ENCODE data around the gene MIDN.

The MIDN gene

DNA sequence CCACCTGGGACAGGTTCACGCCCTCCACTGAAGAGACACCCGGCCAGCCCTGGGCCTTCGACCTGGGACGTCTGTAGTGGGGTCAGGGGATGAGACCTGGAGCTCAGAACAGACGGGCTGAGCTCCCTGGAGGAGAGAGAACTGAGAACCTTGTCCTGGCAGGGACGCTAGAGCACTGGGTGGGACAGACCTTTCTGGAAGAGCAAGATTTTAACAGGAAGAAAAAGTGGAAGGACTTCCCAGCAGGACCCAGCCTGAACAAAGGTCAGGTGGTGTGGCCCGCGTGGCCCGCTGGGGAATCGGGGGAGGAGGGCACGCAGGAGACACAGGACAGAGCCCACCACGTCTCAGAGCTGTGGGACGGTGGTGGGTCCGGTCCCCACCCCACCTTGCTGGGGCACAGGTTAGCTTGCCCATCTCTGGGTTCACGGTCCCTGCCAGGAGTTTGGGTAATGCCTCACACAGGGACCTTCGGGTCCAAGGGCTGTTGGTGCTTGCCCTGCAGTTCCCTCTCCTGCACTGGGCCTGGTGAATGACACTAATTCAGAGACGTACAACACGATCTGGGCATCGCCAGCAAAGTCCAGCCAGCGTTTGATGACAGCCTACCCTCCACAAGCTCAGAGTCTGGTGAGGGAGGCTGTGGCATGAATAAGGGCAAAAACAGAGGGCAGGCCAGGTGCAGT is 36.1 kb downstream of the MIDN start:
- DNase-seq = no peak

DNA sequence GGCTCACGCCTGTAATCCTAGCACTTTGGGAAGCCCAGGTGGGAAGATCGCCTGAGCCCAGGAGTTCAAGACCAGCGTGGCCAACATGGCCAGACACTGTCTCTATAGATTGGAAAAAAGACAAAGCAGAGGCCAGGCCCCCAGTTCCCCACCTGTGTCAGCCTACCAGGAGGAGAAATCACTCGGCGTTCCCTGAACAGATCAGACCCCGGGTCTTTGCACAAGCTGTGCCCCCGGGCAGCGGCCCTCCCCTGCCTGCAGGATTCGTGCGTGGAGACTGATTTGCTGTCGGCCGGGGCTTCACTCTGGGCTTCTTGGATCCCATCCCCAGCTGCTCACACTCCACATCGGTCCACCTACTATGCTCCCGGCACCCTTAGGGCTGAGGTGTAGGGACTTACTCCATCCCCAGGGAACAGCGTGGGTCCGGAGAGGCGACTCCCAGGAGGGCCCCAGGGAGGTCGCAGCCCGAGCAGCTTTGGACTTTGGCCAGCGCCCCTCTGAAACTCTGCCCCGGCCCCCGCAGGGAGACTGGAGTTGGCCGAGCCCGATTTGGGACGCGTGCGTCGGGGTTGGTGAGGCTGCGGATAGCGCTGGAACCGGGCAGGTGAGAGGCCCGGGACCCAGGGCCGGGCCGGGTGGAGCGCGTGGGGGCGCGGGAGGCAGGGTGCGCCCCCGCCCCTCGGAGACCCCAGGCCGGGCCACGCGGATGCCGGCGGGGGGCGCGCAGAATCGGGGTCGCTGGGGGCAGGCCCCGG is 36.8 kb downstream of the MIDN start:
- DNase-seq = no peak

- no peak for DNase-seq
Measured at GRCh38 chr19:1285737-1286360, 37.5 kb downstream of the MIDN start, which contains the start of gene EFNA2. EFNA2 (plus strand) TSS chr19:1285873; CDS start chr19:1286169, 296 bp downstream.

- no peak for DNase-seq
Measured at GRCh38 chr19:1286487-1287353, 38.3 kb downstream of the MIDN start.

DNA sequence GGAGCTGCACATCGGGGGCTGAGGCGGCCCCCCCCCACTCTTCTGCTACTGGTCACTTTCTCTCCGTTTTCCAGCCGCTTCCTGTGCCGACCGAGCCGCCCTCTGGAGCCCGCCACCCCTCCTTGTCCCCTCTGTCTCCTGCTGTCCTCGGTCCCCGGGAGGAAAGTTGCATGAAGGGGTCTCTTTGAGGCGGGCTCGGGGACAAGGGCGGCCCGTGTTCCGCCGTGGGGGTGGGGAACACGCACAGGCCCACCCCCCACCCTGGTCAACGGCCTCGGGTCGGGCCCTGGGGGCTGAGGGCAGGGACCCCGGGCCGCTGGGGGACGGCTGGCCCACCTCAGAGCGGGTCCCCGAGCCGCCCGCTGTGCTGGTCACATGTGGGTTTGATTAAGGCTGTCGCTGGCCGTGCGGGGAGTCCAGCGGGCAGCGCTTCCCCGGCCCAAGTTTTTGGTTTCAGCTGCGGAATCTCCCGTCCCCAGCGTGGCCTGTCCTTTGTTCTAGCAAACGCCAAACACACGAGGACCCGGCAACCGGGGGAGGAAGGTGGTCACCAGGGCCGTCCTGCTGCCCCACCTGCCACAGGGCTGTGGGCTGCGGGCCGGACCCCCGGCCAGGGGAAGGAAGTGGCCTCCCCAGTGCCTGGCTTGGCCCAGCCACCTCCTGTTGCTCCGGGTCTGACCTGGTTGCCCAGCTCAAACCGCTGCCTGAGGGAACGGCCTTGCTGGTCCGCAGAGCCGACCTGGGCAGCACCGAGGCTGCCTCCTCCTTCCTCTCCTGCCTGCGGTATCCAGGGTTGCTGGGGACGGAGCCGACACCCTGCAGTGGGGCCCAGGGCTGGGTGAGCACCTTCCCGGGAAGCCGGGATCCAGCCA is 39.2 kb downstream of the MIDN start:
- no peak for DNase-seq

- DNase-seq = no peak
Measured at GRCh38 chr19:1288226-1288612, 39.8 kb downstream of the MIDN start.

DNA sequence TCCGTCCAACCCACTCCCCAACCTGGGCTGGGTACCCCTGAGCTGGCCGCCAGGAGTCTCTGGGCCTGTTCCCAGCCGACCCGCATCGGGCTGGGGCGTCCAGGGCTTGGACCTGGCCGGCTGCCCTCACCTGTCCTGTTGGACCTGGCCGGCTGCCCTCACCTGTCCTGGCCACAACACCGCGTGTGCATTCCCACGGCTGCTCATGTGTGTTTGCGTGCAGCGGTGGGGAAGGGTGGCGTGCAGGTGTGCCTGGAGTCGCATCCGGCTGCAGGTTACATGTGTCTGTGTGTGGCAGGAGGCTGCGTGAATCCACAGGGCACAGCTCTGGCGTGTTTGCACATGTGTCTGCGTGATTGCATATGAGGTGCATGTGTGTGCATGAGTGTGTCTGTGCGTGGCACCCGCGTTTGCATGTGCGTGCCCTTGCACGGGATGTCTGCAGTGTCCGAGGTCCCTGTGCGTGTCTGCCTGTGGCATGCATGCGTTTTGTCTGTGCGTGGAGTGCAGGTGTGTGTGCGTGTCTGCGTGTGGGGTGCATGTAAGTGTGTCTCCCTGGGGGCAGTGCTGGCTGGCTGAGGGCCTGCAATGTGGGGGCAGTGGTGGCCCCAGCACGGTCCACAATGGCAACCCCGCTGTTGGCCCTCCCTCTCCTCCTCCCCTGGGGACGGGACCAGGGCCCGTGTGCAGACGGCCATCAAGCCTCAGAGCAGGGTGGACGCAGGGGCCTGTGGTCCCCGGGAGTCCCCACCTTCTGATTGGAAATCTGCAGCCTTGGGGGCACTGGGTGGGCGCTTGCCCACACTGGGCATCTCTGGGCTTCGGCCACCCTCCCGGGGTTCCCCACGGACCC is 40.7 kb downstream of the MIDN start:
- DNase-seq = no peak

DNA sequence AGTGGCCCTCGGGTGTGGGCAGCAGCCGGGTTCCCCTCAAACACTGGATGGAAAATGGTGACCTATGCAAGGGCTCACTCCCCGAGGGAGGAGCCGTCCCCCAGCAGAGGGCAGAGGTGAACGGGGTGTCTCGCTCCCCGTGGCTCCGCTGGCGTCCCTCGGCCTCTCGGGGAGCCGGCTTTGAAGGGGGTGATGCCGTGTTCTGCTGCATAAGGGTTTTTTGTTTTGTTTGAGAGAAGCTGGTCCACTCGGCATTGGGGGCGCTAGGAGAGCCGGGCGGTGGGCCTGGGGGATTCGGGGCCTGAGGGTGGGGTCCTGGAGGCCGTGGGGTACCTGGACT is 41.3 kb downstream of the MIDN start:
- no peak for DNase-seq

- no peak for DNase-seq
Measured at GRCh38 chr19:1290196-1290702, 41.9 kb downstream of the MIDN start.

- no peak for DNase-seq
Measured at GRCh38 chr19:1290703-1291651, 42.6 kb downstream of the MIDN start.

GRCh38 chr19:1291761-1292418 is 43.5 kb downstream of the MIDN start:
- DNase-seq = no peak

- no peak for DNase-seq
Measured at GRCh38 chr19:1292419-1293151, 44.2 kb downstream of the MIDN start.

DNA sequence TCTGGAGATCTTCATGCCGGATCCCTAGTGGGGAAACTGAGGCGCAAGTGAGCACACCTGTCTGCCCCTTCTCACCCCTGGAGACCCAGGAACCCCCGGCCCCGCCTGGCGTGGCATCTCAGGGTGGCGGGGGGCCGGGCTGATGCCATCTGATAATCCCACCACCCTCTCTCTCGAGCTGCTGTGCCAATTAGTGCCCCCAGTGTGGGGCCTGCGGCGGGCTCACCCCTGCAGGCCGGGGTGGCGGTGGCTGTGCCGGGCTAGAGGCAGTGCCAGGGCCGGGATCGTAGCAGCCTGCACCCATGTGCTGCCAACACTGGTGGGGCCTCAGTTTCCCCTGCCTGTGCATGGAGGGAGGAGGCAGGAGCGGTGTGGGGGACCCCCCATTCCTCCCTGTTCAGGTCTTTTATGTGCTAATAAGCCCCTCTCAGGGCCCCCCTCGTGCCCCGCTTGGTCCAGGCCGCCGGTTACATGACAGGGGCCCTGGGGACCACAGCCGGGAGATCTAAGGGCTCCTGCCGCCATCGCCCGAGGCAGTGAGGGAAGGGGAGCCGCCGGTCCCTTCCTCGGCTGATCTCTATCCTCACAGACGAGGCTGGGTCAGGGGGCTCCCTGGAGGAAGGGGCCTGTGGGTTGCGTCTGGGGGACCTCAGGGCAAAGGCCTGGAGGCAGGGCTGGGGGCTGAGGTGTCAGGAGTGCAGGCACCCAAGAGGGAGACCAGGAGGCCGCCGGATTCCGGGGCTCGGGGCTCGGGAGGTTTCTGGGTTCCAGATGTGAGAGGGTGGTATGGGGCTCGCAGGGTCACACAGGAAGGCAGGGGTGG is 45.6 kb downstream of the MIDN start:
- DNase-seq = no peak

- no peak for DNase-seq
Measured at GRCh38 chr19:1294688-1295087, 46.3 kb downstream of the MIDN start.

DNA sequence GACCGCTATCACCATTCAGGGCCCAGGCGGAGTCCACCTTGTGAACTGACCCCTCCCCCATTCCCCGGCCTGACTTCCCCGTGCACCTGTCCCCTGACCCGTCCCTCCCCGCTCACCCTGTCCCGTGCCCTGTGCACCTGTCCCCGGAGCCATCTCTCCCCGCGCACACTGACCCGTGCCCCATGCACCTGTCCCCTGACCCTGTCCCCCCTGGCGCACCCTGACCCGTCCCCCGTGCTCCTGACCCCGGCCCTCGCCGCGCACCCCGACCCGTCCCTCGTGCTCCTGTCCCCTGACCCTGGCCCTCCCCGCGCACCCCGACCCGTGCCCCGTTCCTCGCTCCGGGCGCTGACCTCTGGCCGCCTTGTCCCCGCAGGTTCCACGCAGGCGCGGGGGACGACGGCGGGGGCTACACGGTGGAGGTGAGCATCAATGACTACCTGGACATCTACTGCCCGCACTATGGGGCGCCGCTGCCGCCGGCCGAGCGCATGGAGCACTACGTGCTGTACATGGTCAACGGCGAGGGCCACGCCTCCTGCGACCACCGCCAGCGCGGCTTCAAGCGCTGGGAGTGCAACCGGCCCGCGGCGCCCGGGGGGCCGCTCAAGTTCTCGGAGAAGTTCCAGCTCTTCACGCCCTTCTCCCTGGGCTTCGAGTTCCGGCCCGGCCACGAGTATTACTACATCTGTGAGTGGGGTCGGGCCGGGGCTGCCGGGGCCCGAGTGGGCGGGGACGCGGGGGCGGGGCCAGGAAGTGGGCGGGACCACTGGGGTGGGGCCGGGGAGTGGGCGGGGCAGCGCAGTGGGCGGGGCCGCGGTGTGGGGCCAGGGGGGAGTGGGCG is 47.0 kb downstream of the MIDN start:
- DNase-seq = no peak

GRCh38 chr19:1296078-1296477 is 47.7 kb downstream of the MIDN start:
- no peak for DNase-seq

Measured in hematopoietic multipotent progenitor cell treated with erythropoietin and hydrocortisone succinate and interleukin-3 and kit ligand, for 8 days (in vitro differentiated cells).